HG03342 (cell line): Measurements from ENCODE around the gene FAM107B.
A peak's percentile ranks its signal among the peaks of the same experiment; 100 is the strongest.

ENCODE experiments used
- ATAC-seq: cut with Tn5 transposase; IDR thresholded peaks from one replicate; pipeline ENCODE4 v1.9.1; 2021; ENCODE audit warnings: mild to moderate bottlenecking, moderate library complexity; ENCODE audit not compliant: unreplicated experiment

FAM107B gene

GRCh38 chr10:14563359-14563940 is 211.2 kb downstream of the FAM107B start:
- ATAC-seq: no peak

GRCh38 chr10:14563076-14563336 is 211.7 kb downstream of the FAM107B start:
- ATAC-seq: no peak

- no peak for ATAC-seq
Observed at GRCh38 chr10:14562218-14563075, 212.2 kb downstream of the FAM107B start.

- no peak for ATAC-seq
Observed at GRCh38 chr10:14560791-14561765, 213.6 kb downstream of the FAM107B start.

- ATAC-seq: peak; percentile 46
Observed at GRCh38 chr10:14560274-14560673, 214.4 kb downstream of the FAM107B start.

- no peak for ATAC-seq
Observed at GRCh38 chr10:14558025-14558424, 216.7 kb downstream of the FAM107B start.

GRCh38 chr10:14557567-14557966 is 217.1 kb downstream of the FAM107B start:
- ATAC-seq: no peak

- no peak for ATAC-seq
Observed at GRCh38 chr10:14556285-14556956, 218.3 kb downstream of the FAM107B start.

GRCh38 chr10:14555807-14556206 is 218.9 kb downstream of the FAM107B start:
- ATAC-seq: no peak

GRCh38 chr10:14554491-14555205 is 220.0 kb downstream of the FAM107B start:
- no peak for ATAC-seq

- ATAC-seq: no peak
Observed at GRCh38 chr10:14554091-14554490, 220.6 kb downstream of the FAM107B start.

- no peak for ATAC-seq
Observed at GRCh38 chr10:14553448-14553847, 221.2 kb downstream of the FAM107B start.

- no peak for ATAC-seq
Observed at GRCh38 chr10:14552015-14552414, 222.7 kb downstream of the FAM107B start.

- ATAC-seq: no peak
Observed at GRCh38 chr10:14550471-14550981, 224.2 kb downstream of the FAM107B start.

- no peak for ATAC-seq
Observed at GRCh38 chr10:14549496-14549895, 225.2 kb downstream of the FAM107B start.

GRCh38 chr10:14548970-14549369 is 225.7 kb downstream of the FAM107B start:
- ATAC-seq: no peak

- no peak for ATAC-seq
Observed at GRCh38 chr10:14548474-14548873, 226.2 kb downstream of the FAM107B start.

GRCh38 chr10:14547816-14548215 is 226.9 kb downstream of the FAM107B start:
- ATAC-seq: no peak

GRCh38 chr10:14545827-14546226 is 228.9 kb downstream of the FAM107B start:
- ATAC-seq: no peak

GRCh38 chr10:14543904-14544210 is 230.8 kb downstream of the FAM107B start:
- no peak for ATAC-seq
